Peyer's patch (tissue), 4 donors: ENCODE measurements around the gene GRHL3.
"Not testable (repeated sequence)": the region's sequence is repeated elsewhere in the genome, so short reads cannot be mapped to it uniquely, and the experiment has no call there.

ENCODE experiments used
- POLR2A ChIP-seq, 2 donors: fragments of 450-650 bp; IDR thresholded peaks; one replicate each; pipeline ENCODE4 v1.5.1; 2017; ENCODE audit warnings: antibody characterized with exemption in 2 of 2, mild to moderate bottlenecking in 2 of 2, moderate library complexity in 2 of 2
- TF ChIP-seq, protein P1 (sequence below), 6 experiments: fragments of 450-650 bp in 4 of 6; fragments of 200-600 bp in 2 of 6; sonication (generic) in 1 of 6; IDR thresholded peaks; one replicate each; pipeline ENCODE4 v1.5.1; 2017 to 2019; ENCODE audit warnings: antibody characterized with exemption in 6 of 6, mild to moderate bottlenecking in 3 of 6, moderate library complexity in 1 of 6

DNA sequence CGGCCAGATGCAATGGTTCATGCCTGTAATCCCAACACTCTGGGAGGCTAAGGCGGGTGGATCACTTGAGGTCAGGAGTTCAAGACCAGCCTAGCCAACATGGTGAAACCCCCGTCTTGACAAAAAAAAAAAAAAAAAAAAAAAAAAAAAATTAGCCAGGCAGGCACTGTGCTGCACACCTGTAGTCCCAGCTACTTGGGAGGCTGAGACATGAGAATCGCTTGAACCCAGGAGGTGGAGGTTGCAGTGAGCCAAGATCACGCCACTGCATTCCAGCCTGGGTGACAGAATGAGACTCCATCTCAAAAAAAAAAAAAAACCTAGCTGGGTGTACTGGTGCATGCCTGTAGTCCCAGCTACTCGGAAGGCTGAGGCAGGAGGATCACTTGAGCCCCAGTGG, 31.4 kb upstream of the GRHL3 start:
- TF ChIP-seq, protein P1, sequence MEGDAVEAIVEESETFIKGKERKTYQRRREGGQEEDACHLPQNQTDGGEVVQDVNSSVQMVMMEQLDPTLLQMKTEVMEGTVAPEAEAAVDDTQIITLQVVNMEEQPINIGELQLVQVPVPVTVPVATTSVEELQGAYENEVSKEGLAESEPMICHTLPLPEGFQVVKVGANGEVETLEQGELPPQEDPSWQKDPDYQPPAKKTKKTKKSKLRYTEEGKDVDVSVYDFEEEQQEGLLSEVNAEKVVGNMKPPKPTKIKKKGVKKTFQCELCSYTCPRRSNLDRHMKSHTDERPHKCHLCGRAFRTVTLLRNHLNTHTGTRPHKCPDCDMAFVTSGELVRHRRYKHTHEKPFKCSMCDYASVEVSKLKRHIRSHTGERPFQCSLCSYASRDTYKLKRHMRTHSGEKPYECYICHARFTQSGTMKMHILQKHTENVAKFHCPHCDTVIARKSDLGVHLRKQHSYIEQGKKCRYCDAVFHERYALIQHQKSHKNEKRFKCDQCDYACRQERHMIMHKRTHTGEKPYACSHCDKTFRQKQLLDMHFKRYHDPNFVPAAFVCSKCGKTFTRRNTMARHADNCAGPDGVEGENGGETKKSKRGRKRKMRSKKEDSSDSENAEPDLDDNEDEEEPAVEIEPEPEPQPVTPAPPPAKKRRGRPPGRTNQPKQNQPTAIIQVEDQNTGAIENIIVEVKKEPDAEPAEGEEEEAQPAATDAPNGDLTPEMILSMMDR (IDR thresholded peaks at IDR 0.05): not testable (repeated sequence)
- not testable (repeated sequence) for TF ChIP-seq POLR2A (IDR thresholded peaks at IDR 0.05)
